D341Med (cell line): Measurements from ENCODE around the gene AKAP6.
"Not testable (repeated sequence)": the region's sequence is repeated elsewhere in the genome, so short reads cannot be mapped to it uniquely, and the experiment has no call there.

ENCODE experiments used
- DNase-seq: peaks from one replicate; pipeline ENCODE4 v3.0.0; 2012; ENCODE audit warnings: low spot score

Gene AKAP6

DNA sequence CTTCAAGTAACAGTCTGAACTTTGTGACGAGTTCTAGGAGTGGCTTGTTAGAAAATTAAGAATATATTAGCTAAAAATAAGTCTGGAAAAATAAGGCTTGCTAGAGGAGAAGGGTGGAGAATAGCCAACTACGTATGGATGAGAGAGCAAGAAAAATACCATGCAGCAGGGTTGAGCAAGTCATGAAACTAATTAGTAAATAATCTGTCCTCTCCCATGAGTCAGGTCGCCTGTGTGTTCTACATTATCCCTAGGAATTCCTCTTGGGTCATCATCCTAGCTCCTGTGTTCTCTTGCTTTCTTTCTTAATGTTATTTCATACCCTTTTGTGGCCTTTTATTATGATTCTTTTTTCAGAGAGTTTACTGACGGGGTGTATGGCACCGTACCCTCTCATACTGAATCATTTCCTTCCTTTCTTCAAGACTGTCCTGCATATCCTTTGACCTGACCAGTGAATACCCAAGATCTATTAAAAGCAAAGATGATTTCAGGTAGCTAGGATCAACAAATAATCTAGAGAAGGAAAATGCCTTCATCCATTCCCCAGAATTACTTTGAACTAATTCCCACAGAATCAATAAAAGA, 432.4 kb downstream of the AKAP6 start:
- DNase-seq: no peak

DNA sequence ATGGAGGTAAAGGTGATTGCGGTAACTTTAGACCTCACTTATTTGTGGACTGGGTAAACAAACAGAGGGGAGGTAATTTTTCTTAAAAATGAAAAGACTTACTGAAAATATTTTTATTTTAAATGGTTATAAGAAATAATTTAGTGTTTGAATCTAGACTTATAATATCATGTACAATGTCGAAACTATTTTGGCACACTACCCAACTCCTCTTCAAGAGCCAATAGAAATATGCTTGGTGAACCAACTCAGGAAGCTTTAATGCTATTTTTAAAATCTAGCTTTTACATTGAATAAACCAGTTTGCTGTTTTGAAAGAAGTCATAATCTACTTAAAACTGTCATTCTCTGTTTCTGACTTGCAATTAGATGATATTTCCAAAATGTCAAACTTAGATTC, 433.8 kb downstream of the AKAP6 start:
- DNase-seq: no peak

DNA sequence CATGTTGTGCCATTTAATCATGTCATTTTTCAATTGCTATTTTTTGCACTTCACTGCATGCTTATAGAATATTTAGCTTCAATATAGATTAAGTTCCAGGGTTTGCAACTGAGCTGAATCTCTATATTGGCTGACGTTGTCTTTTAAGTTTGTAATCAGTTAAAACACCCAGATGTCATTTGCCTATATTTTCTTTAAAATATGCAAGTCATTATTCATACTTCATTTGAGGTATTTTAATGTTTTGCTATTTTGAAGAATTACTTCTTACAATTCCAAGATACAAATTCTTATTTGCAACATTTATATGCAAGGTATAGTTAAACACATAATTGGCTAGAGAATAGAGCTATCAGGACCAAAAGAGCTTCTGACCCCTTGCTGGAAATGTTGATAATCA, 434.6 kb downstream of the AKAP6 start:
- DNase-seq: no peak

DNA sequence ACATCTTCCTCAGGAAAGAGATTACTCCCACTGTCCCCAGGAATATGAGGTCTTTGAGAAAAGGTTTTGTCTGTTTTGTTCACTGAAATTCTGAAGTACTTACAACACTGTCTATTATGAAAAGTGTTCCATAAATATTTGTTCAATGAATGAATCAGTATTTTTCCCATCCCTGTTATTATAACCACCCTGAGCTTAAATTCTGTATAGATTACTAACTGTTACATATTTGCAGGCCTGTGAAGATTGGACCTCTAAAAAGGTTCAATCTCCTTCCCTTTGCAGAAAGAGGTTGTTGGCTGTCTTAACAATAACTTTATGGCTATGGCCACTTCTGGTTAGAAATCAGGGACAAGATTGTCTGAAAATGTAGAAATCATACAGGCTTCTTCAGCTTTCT, 435.0 kb downstream of the AKAP6 start:
- no peak for DNase-seq

DNA sequence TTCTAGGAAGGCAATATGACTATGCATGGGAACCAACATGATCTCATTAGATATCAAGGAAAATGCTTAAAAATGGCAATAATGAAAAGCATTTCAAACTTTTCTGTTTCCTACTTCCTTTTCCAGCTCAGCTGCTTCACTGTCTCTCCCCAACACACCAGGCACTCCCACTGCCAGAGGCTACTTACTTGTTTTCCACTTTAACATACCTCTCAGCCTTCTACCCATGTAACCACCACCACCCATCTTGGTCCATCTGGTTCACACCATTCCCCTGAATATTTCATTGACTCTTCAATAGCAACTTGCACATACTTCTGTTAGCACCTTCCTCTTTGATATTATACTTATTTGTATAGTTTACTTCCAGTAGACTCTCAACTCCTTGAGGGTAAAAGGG, 441.3 kb downstream of the AKAP6 start:
- no peak for DNase-seq

DNA sequence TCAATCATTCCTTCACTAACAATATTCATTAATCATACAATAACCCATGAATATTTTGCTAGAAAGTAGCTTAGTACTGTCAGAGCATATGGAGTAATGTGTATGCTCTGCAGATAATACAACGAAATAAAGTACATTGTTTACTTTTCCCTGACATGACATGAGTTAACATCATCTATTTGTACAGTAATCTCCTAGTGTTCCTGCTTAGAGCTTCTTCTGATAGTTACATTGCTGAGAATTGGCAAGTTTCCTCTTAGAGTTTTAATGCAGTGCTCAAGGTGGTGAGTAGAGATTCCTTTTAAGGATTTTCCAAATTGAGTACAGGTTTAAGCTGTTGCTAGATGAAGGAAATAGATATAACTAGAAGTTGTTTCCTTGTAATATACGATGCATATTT, 445.1 kb downstream of the AKAP6 start:
- DNase-seq: no peak

DNA sequence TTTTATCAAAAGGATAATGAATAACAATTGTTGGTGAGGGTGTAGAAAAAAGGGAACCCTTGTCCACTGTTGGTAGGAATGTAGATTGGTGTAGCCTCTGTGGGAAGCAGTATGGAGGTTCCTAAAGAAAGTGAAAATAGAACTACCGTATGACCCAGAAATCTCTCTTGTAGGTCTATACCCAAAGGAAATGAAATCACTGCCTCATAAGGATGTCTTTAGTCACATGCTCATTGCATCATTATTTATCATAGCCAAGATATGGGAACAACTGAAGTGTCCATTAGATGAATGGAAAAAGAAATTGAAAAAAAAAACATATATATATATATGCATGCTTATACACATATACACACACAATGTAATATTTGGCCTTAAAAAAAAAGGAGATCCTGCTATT, 450.7 kb downstream of the AKAP6 start:
- DNase-seq: no peak

DNA sequence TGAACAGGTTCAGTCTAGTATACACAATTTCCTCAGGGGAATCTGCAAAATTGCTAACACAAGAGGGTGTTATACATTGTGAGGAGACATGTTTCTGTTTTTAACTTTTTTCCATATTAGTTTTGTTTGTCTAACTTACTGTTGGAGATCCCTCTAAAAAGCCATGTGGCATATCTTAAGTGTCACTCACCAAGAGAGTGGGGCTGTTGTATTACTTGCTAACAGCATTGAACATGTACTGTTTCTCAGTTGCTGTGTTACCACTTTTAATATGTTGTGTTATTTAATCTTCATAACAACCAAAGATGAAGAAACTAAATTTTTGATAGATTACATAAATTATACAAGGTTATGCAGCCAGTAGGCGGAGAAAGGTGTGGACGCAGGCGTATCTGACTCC, 455.3 kb downstream of the AKAP6 start:
- no peak for DNase-seq

DNA sequence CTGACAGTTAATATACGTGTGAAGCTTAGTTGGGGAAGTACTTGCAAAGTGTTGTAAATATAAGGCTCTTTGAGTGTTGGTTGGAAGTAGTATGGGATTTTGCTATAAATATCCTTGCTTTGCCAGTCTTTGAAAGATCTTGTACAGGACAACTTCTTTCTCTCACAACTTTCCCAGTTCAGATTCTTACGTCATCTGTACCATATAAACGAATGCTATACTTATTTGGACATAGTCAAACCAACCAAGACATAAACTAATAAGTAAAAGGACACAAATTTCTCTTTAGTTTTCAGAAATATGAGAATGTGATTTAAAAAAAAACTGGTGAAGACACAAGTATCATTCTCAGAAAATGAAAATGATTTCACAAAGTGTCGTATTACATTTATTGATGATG, 456.5 kb downstream of the AKAP6 start:
- no peak for DNase-seq

DNA sequence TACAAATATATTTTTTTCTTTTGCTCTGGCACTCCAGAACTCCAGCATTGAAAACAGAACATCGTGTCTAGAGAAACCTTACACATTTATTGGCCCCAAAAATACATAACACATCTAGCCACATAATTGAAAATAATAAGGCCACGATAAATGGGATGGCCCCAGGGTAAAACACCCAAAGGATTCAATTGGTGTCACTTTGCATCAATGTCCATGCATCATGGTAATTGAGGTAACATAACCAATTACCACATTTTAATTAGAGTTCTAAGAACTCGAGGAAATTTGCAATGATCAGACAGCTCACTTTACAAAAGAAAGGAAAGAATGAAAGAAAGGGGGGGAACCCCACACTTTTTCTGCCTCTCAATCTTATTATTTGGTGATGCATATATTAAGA, 457.8 kb downstream of the AKAP6 start:
- DNase-seq: no peak

DNA sequence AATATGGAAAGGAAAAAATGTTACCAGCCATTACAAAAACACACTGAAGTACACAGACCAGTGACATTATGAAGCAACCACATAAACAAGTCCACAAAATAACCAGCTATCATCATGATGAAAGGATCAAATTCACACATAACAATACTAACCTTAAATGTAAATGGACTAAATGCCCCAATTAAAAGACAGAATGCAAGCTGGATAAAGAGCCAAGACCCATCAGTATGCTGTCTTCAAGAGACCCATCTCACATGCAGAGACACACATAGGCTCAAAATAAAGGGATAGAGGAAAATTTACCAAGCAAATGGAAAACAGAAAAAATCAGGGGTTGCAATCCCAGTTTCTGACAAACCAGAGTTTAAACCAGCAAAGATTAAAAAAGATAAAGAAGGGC, 463.9 kb downstream of the AKAP6 start:
- DNase-seq: not testable (repeated sequence)

DNA sequence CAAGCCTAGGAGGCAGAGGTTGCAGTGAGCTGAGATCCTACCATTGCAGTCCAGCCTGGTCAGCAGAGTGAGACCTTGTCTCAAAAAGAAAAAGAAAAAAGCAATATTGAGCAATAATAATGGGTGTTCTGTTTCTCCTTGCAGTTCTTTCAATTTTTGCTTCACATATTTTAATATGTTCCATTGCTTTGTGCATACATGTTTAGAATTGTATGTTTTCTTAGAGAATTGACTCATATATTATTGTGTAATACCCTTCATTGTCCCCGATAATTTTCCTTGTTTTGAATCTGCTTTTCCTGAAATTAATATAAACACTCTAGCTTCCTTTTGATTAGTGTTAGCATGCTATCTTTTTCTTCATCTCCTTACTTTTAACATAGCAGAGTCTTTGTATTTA, 471.2 kb downstream of the AKAP6 start:
- no peak for DNase-seq

DNA sequence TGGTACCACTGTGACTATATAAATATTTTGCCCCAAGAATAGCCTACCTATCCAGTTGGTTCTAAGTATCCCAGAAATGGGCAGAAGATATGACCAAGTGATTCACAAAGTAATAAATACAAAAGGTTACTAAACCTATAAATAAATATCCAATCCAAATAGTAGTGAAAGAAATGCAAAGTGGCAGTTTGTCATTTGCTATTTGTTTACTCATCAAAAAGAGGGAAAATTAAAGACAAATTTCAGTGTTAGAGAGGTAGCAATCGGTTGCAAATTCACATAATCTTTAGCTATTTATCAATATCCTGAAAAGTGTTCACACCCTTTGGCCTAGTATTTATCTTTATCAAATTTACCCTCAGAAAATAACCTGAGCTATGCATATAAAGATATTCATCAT, 473.2 kb downstream of the AKAP6 start:
- DNase-seq: no peak

DNA sequence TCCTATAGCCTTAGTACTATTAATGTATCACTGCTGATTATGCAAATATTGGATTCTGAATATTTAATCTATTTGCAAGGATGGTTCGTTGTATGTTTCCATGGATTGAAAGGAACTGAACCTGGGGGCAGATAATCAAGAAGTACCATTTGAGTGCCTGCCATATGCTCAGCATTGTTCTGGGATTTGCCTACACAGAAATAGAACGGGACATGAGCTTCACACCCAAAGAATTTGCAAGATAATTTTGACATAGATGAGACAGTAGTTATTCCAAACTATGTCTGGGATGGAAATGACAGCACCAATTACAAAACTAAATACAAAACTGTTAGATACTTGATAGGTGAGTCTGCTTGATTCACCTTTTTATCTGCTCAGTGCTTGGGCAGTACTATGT, 476.9 kb downstream of the AKAP6 start:
- DNase-seq: no peak

DNA sequence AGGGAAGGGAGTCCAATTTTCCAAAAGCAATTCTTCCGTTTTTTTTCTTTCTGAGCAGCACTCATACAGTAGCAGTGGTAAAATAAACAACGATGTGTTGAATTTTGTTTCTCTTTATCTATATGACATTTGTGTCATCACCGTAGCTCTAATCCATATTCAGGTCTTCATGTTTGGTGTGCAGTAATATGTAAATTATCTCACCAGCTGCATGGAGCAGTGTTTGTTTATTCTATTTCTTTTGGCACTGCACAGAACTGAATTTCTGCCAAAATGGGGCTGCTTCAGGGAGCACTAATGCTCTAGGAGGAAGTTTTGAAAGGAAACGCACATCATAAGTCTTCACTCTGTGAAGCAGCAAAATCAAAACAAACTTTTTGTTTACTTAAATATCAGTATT, 479.5 kb downstream of the AKAP6 start:
- DNase-seq: no peak

DNA sequence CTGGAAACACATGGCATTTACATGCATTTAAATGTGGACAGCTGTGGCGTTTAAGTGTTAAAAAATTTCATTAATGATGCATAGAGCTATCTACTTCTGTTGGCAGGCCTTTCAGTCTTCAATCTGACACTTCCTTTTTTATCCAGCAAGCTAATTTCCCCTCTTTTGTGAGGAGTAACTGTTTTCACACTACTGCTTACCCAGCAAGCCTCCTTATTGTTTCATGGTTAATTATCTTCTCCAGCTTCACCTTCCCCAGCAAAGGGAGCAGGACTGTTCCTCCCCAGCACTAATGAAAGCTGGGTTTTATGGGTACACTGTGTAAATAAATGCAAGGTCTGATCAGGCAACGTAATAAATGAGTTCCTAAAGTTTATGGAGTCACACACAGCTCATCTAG, 480.2 kb downstream of the AKAP6 start:
- no peak for DNase-seq

DNA sequence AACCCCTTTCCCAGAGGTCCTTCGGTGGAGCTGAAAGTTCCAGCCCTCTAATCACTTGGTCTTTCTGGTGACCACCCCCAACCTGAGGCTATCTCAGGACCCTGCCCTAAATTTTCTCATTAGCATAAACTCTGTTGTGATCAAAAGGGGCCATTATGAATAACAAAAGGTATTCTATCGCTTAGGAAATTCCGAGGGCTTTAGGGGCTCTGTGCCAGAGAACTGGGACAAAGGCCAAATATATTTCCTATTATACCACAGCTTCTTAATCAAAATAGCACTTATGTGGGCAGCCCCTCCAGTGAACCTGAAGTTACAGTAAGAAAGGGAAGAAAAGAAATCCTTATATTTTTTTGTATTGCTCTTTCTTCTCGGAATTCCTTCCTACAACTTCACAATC, 484.3 kb downstream of the AKAP6 start:
- no peak for DNase-seq

DNA sequence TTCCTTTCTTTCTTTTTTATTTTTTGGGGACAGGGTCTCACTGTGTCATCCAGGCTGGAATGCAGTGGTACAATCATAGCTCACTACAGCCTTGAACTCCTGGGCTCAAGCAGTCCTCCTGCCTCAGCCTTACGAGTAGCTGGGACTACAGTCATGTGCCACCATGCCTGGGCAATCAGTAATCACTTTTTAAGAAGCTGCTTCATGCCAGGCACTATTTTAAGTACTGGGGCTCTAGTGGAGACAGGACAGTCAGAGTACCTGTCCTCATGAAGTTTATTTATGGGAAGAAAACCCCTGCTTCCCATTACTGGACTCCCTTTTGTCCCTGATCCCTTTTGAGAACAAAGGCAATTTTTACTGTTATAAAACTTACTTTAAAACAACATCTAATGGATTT, 485.6 kb downstream of the AKAP6 start:
- DNase-seq: no peak

DNA sequence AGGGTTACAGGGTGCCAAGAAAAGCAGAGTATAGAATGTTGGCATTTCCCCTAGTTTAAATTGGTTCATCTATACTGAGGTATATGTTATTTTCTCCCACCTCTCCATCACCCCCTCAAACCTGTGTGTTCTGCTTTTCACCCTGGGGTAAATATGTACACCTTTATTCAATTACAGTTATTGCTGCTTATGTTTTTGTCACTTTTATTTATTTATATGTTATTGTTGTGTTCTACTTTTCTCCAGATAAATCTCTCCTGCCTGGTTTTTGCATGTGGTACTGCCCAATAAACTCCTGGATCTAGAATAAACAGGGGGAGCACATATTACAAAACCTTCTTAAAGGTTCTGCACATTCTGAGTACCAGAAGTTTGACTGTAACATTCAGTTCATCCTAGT, 487.5 kb downstream of the AKAP6 start:
- DNase-seq: no peak

DNA sequence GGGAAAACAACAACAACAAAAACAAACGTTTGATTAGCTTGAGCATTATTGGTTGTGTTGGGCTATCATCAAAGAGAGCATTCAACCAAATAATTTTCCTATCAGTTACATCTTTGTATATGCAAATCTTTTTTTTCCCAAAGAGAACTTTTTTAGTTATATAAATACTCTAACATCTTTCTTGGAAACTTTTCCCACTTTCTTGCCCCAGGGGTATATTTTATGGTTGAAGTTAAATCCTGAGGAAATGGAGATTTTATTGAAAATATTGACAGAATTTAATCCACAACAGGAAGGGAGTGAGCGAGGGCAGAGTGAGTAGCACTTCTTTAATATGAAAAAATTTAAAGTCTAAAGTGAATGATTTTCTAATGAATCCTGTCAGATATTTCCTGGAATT, 488.7 kb downstream of the AKAP6 start:
- DNase-seq: no peak

DNA sequence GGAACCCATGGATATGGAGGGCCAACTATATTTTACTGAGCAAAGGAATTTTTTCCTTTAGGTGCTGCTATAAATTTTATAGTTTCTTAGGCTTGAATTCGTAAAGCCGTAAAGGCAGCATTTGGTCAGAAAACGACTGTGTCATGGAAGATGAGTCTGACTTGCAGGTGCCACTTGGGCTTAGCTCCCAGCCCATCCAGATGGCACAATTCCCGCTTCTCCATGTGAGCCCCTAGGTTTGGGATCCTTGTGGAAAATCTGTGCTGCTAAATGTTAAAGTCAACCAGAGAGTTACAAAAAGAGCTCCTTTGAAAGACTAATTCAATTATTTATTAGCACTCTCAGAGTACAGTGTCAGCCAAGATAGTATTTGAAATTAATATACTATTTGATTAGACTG, 489.5 kb downstream of the AKAP6 start:
- no peak for DNase-seq

DNA sequence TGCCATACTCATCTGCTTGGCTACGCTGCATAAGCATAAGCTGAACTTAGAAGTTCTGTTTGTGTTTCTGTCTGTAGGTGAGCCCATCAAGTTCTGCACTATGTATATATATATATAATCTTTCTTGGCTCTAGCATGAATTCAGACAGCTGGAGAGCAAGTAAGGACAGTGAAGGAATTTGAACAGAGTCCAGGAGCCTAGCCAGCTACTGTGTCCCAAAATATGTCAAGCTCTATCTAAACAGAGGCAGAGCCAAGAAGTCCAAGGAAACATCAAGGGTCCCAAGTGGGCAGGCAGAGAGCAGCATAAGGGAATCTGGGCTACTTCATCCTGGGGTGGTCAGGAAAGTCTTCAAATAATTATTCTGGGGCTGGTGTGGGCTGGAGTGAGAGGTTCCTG, 491.1 kb downstream of the AKAP6 start:
- DNase-seq: no peak

DNA sequence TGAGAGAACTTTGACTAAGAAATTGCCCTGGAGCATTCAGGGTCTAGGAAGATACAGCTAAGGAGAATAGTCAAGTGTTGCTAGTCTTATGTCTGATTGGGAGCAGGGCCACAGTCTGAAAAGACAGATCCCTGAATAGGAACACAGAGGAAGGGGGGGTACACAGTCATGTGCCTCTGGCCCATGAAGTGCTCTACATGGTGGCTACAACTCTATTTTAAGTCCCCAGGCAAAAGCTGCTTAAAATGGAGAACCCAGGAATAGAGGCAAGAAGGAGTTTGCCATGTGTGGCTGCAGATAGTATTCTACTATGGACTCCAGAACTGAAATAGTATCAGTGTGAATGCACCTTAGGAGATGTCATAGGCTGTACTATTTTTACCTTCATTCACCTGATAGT, 491.6 kb downstream of the AKAP6 start:
- no peak for DNase-seq

DNA sequence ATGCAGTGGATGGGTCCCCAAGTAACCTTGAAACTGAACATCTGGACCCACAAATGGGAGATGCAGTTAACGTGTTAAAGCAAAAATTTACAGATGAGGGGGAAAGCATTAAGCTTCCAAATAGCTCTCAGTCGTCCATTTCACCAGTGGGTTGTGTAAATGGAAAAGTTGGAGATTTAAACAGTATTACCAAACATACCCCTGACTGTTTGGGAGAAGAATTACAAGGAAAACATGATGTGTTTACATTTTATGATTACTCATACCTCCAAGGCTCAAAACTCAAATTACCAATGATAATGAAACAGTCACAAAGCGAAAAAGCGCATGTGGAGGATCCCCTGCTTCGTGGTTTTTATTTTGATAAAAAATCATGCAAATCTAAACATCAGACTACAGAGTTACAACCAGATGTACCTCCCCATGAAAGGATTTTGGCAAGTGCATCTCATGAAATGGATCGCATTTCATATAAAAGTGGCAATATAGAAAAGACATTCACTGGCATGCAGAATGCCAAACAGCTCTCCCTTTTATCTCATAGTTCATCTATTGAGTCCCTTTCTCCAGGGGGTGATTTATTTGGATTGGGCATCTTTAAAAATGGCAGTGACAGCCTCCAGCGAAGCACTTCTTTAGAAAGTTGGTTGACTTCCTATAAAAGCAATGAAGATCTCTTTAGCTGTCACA, 493.0 kb downstream of the AKAP6 start:
- DNase-seq: no peak

DNA sequence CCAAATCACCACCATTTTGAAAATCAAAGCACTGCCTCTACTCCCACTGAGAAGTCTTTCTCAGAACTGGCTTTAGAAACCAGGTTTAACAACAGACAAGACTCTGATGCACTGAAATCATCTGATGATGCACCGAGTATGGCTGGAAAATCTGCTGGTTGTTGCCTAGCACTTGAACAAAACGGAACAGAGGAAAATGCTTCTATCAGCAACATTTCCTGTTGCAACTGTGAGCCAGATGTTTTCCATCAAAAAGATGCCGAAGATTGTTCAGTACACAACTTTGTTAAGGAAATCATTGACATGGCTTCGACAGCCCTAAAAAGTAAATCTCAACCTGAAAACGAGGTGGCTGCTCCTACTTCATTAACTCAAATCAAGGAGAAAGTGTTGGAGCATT, 494.6 kb downstream of the AKAP6 start:
- no peak for DNase-seq
